Keratinocyte (primary cell): ENCODE measurements around the gene ABCB11. TPM values are rescaled to one million over a fixed set of nuclear protein-coding genes. Genes with fewer than 3 reads are reported as not detected.

ENCODE experiments used
- DNase-seq: peaks from one replicate; pipeline ENCODE4 v3.0.0-alpha.2; 2011; ENCODE audit warnings: low read depth, missing footprints, low spot score
- FAIRE-seq: peaks from 2 replicates; lab custom pipeline; 2011; peaks lifted over from hg19 to GRCh38; lab: Jason Lieb, UNC
- H2AFZ ChIP-seq: 2 replicates; pipeline ENCODE4 v1.6.0; 2012; ENCODE audit warnings: low read length, control low read depth, inconsistent platforms; ENCODE audit not compliant: control insufficient read depth
- H3K27ac ChIP-seq: 2 replicates; pipeline ENCODE4 v1.5.1; 2011; ENCODE audit warnings: low read length; ENCODE audit not compliant: control insufficient read depth, insufficient read depth
- H3K27me3 ChIP-seq: 3 replicates; pipeline ENCODE4 v1.6.0; 2011; ENCODE audit warnings: low read length; ENCODE audit not compliant: control insufficient read depth, insufficient read depth; ENCODE audit errors: extremely low read depth
- H3K36me3 ChIP-seq, 2 experiments: 2 replicates in 1 of 2; 3 replicates in 1 of 2; pipeline ENCODE4 v1.5.1; 2011; ENCODE audit warnings: low read length in 2 of 2, mild to moderate bottlenecking in 1 of 2; ENCODE audit not compliant: control insufficient read depth in 2 of 2, insufficient read depth in 2 of 2; ENCODE audit errors: extremely low read depth in 1 of 2
- H3K4me1 ChIP-seq: 3 replicates; pipeline ENCODE4 v1.5.1; 2011; ENCODE audit warnings: low read length; ENCODE audit not compliant: control insufficient read depth, insufficient read depth; ENCODE audit errors: extremely low read depth
- H3K4me2 ChIP-seq: 3 replicates; pipeline ENCODE4 v1.6.0; 2011; ENCODE audit warnings: low read depth, low read length; ENCODE audit not compliant: control insufficient read depth, insufficient read depth; ENCODE audit errors: extremely low read depth
- H3K4me3 ChIP-seq, 3 experiments: fragments of 200-600 bp in 1 of 3; sonication (generic) in 1 of 3; 2 replicates in 2 of 3; 3 replicates in 1 of 3; pipeline ENCODE4 v1.5.1; 2011 to 2016; ENCODE audit warnings: low read length in 3 of 3, mild to moderate bottlenecking in 3 of 3, control low read depth in 2 of 3, inconsistent platforms in 1 of 3, low read depth in 1 of 3, mixed read lengths in 1 of 3, mixed run types in 1 of 3, moderate library complexity in 1 of 3; ENCODE audit not compliant: control insufficient read depth in 2 of 3, insufficient read depth in 2 of 3; ENCODE audit errors: extremely low read depth in 1 of 3
- H3K79me2 ChIP-seq: 2 replicates; pipeline ENCODE4 v1.6.0; 2012; ENCODE audit warnings: low read length; ENCODE audit not compliant: control insufficient read depth, insufficient read depth
- H3K9ac ChIP-seq: 3 replicates; pipeline ENCODE4 v1.6.0; 2011; ENCODE audit warnings: low read length; ENCODE audit not compliant: control insufficient read depth, insufficient read depth; ENCODE audit errors: extremely low read depth
- H3K9me1 ChIP-seq: 3 replicates; pipeline ENCODE4 v1.6.0; 2011; ENCODE audit warnings: low read length; ENCODE audit not compliant: control insufficient read depth, insufficient read depth; ENCODE audit errors: extremely low read depth
- H3K9me3 ChIP-seq: 2 replicates; pipeline ENCODE4 v1.5.1; 2012; ENCODE audit warnings: low read depth, low read length; ENCODE audit not compliant: control insufficient read depth
- H4K20me1 ChIP-seq: 3 replicates; pipeline ENCODE4 v1.6.0; 2011; ENCODE audit warnings: low read length; ENCODE audit not compliant: control insufficient read depth, insufficient read depth; ENCODE audit errors: extremely low read depth
- EZH2 ChIP-seq: IDR thresholded peaks from one replicate; pipeline ENCODE4 v1.6.1; 2012; ENCODE audit warnings: inconsistent platforms, mild to moderate bottlenecking, low read length, moderate library complexity
- dilution Hi-C: fragments of 300-500 bp; cut with MboI; formaldehyde crosslinking; loops from one replicate; pipeline ENCODE4 v1.7.0; 2020; ENCODE audit warnings: low sequenced_read_pairs; ENCODE audit not compliant: extremely low pct_ligation_motif_present
- polyA plus RNA-seq, 5 experiments: library from polyadenylated mRNA; depleted of rRNA in 3 of 5; stranded (reverse) in 3 of 5; stranded (forward) in 1 of 5; unstranded in 1 of 5; fragments of >200 nt; gene quantifications; 1 replicate in 1 of 5; 2 replicates in 3 of 5; 3 replicates in 1 of 5; pipeline versions ENCODE4 v1.2.1 to v1.2.3, GENCODE V29; 2011 to 2012; ENCODE audit warnings: missing spikeins in 2 of 5, low read depth in 1 of 5, low replicate concordance in 1 of 5
- TF ChIP-seq, protein P1 (sequence below), 3 experiments: IDR thresholded peaks in 1 of 3; conservative IDR thresholded peaks in 1 of 3; optimal IDR thresholded peaks in 1 of 3; 2 replicates in 2 of 3; 3 replicates in 1 of 3; pipeline versions ENCODE3 to v1.5.1; 2011; ENCODE audit warnings: low read length in 3 of 3, mild to moderate bottlenecking in 3 of 3, moderate library complexity in 2 of 3, control low read depth in 1 of 3, inconsistent platforms in 1 of 3; ENCODE audit not compliant: insufficient read depth in 2 of 3; ENCODE audit errors: extremely low read depth in 1 of 3

The ABCB11 gene
- polyA plus RNA-seq, 1 donor (not counting 4 experiments of a cell fraction or from before 2014, with no cell fraction given) = 0.03 TPM

DNA sequence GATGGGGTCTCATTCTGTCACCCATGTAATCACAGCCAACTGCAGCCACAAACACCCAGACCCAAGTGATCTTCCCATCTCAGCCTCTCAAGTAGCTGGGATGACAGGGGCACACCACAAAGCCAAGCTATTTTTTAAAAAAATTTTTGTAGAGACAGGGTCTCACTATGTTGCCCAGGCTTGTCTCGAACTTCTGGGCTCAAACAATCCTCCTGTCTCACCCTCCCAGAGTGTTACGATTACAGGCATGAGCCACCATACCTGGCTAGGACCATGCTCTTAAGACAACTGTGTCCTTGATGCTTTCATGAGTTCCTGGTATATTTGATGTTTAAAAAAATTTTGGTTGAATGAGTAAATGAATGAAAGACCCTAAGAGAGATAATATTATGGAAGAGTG is 19.4 kb downstream of the ABCB11 start:
- no peak overlapping the region for H2AFZ ChIP-seq
- FAIRE-seq = no peak
- no peak for DNase-seq
- H3K27me3 ChIP-seq = no peaks in the 10 kb centered on the region
- H3K4me3 ChIP-seq = no peak overlapping the region
- no peaks in the 10 kb centered on the region for H3K9me3 ChIP-seq
- H3K36me3 ChIP-seq = no peaks in the 10 kb centered on the region
- H3K9ac ChIP-seq = no peak overlapping the region
- H3K4me2 ChIP-seq = peak overlapping the region; percentile 65
- no peak for TF ChIP-seq EZH2
- TF ChIP-seq, protein P1, sequence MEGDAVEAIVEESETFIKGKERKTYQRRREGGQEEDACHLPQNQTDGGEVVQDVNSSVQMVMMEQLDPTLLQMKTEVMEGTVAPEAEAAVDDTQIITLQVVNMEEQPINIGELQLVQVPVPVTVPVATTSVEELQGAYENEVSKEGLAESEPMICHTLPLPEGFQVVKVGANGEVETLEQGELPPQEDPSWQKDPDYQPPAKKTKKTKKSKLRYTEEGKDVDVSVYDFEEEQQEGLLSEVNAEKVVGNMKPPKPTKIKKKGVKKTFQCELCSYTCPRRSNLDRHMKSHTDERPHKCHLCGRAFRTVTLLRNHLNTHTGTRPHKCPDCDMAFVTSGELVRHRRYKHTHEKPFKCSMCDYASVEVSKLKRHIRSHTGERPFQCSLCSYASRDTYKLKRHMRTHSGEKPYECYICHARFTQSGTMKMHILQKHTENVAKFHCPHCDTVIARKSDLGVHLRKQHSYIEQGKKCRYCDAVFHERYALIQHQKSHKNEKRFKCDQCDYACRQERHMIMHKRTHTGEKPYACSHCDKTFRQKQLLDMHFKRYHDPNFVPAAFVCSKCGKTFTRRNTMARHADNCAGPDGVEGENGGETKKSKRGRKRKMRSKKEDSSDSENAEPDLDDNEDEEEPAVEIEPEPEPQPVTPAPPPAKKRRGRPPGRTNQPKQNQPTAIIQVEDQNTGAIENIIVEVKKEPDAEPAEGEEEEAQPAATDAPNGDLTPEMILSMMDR (optimal IDR thresholded peaks at IDR 0.05 in 1 of 3, IDR thresholded peaks at IDR 0.05 in 1 of 3, conservative IDR thresholded peaks at IDR 0.05 in 1 of 3; ENCODE audit: extremely low read depth in 1 of 3, insufficient read depth in 2 of 3, low read length in 3 of 3) = no peak
- dilution Hi-C loops = no loop called here
- peaks cover 23% of the 10 kb centered on the region for H3K4me1 ChIP-seq
- H4K20me1 ChIP-seq = no peaks in the 10 kb centered on the region
- H3K27ac ChIP-seq = peak overlapping the region; percentile 72
- no peaks in the 10 kb centered on the region for H3K79me2 ChIP-seq
- H3K9me1 ChIP-seq = no peaks in the 10 kb centered on the region

DNA sequence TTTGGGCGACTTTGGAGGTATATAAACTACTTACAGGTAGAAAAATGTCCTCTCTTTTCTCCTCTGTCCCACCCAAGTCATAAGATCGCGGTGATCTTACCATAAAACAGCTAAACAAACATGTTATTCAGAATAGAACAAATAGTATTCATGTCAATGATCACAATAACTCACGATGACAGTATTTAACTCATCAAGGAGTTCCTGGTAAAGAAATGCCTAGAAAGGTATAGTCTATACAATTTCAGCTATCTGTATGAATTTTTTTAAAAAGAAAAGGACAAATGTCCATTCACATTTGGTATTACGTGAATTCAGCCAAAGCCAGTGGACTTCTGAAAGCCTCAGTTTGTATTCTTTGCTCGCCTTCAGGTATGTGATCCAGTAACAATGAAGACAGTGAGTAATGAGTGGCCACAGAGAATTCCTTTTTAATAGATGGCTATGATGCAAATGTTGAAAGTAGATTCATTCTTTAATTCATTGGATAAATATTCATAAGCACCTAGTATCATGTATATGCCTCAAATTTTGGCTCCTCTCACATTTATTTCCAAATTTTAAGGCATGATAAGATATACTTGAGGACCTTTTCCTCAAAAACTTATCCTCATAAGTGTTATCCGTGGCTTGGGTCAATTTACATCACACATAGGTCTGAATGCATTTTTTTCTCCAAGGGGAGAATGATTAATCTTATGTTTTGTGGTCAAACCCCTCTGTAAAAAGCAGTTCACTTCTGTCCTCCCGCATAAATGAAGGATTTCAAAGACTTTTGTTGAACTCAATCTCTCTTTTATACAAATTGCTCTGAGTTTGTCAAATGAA is 20.3 kb downstream of the ABCB11 start:
- H3K4me1 ChIP-seq = peaks cover 29% of the 10 kb centered on the region
- H2AFZ ChIP-seq = no peak overlapping the region
- H3K4me2 ChIP-seq = no peak overlapping the region
- no peak for TF ChIP-seq EZH2
- TF ChIP-seq, protein P1 (optimal IDR thresholded peaks at IDR 0.05 in 1 of 3, IDR thresholded peaks at IDR 0.05 in 1 of 3, conservative IDR thresholded peaks at IDR 0.05 in 1 of 3; ENCODE audit: extremely low read depth in 1 of 3, insufficient read depth in 2 of 3, low read length in 3 of 3) = no peak
- H3K9ac ChIP-seq = no peak overlapping the region
- dilution Hi-C loops = no loop called here
- no peaks in the 10 kb centered on the region for H3K9me1 ChIP-seq
- no peaks in the 10 kb centered on the region for H3K36me3 ChIP-seq
- no peak overlapping the region for H3K27ac ChIP-seq
- no peaks in the 10 kb centered on the region for H3K79me2 ChIP-seq
- H3K9me3 ChIP-seq = no peaks in the 10 kb centered on the region
- H4K20me1 ChIP-seq = no peaks in the 10 kb centered on the region
- FAIRE-seq (peak; percentile 53), DNase-seq (no peak)
- no peak overlapping the region for H3K4me3 ChIP-seq
- no peaks in the 10 kb centered on the region for H3K27me3 ChIP-seq
